ENCODE measurements around the gene DNAJC1.

- TF ChIP-seq POLR2A (IDR thresholded peaks at IDR 0.05; ENCODE audit: low read depth, low read length) (no peak), POLR2AphosphoS5 (IDR thresholded peaks at IDR 0.05; ENCODE audit: low read depth, low read length) (no peak)
Measured at GRCh38 chr10:21764466-21765189, 238.9 kb downstream of the DNAJC1 start.

Measured in GM12892 (cell line).